ENCODE data around the gene CPM. TPM values are rescaled to one million over a fixed set of nuclear protein-coding genes. Genes with fewer than 3 reads are reported as not detected.

The CPM gene
- total RNA-seq, 1 donor from 2014 or later: 0.40 TPM

- no peak for DNase-seq (ENCODE audit: low read depth, low spot score)
These were observed 23.5 kb upstream of the CPM start for GRCh38 chr12:68956466-68956865.

GRCh38 chr12:68954811-68955210, 21.8 kb upstream of the CPM start:
- no peak for DNase-seq (ENCODE audit: low read depth, low spot score)

DNA sequence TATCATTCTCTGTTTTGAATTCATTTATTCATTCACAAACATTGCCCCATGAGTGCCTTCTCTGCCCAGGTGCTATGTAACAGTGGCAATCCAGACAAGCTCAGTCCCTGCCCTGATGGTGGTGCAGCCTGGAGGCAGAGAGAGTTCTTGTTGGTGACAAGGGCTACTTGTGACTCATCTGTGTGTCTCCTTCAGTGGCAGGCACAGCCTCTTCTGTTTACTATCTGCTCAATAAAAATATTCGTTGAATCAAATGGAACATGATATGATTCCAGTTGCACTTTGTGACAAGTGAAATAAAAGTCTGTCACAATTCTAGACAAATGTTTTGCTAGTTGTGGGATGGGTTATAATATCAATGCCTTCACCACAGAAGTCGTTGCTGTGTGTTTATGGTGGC, 20.6 kb upstream of the CPM start:
- no peak for DNase-seq (ENCODE audit: low read depth, low spot score)

GRCh38 chr12:68951652-68952051, 18.7 kb upstream of the CPM start:
- DNase-seq (ENCODE audit: low read depth, low spot score): no peak

DNA sequence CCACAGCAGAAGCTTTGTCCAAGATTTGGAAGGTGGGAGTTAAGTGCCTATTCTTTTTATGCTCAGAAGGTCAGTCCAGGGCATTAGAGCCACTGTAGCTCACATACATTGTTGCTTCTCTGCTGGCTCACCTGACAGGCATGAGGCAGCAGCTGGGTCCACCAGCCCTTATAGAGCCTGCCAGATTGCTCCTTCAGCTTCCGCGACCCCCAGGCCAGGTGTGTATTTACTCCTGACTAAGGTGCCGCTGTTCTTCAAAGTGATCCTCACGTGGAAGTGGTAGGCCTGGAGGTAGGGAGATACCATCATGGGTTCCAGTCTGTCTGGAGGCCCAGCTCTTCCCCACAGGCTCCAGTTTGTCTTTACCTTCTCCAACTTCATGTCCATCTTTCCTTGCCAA, 17.5 kb upstream of the CPM start:
- no peak for DNase-seq (ENCODE audit: low read depth, low spot score)

GRCh38 chr12:68945255-68945654, 12.3 kb upstream of the CPM start:
- DNase-seq (ENCODE audit: low read depth, low spot score): no peak

GRCh38 chr12:68944296-68945076, 11.5 kb upstream of the CPM start:
- DNase-seq (ENCODE audit: low read depth, low spot score): no peak

DNA sequence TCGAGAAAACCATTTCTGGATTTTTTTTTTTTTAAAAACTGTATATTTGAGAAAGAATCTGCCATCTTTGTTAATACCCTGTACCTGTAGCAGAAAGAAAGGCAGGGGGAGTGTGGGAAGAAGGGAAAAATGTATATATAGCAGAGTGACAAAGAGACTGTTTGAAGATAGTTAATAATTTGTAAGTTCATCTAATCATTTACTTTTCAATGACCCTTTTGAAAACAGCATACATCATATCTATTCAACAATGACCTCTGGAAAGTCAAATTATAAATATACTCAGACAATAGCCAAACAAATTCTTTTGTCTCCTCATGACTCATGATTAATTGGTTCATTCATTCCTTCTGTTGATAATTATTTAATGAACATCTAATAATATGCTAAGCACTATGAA, 10.9 kb upstream of the CPM start:
- no peak for DNase-seq (ENCODE audit: low read depth, low spot score)

DNA sequence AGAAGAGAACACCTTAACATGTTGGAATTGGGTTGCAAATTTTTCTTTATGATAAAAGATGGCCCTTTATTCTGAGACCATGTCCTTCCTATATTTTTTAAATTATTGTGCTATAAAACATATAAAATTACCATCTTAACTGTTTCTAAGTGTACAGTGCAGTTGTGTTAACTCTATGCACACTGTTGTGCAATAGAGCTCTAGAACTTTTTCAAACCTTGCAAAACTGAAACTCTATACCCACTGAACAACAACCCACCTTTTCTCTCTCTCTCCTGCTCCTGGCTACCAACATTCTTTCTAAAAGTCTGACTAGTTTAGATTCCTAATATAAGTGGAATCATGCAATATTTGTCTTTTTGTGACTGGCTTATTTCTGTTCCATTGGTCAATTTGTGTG, 7.8 kb upstream of the CPM start:
- no peak for DNase-seq (ENCODE audit: low read depth, low spot score)

- no peak for DNase-seq (ENCODE audit: low read depth, low spot score)
These were observed 6.5 kb upstream of the CPM start for GRCh38 chr12:68939505-68939904.

- DNase-seq (ENCODE audit: low read depth, low spot score): no peak
These were observed 1.4 kb upstream of the CPM start for GRCh38 chr12:68934392-68934791.

GRCh38 chr12:68932128-68932960, 627 bp downstream of the CPM start:
- no peak for DNase-seq (ENCODE audit: low read depth, low spot score)

DNA sequence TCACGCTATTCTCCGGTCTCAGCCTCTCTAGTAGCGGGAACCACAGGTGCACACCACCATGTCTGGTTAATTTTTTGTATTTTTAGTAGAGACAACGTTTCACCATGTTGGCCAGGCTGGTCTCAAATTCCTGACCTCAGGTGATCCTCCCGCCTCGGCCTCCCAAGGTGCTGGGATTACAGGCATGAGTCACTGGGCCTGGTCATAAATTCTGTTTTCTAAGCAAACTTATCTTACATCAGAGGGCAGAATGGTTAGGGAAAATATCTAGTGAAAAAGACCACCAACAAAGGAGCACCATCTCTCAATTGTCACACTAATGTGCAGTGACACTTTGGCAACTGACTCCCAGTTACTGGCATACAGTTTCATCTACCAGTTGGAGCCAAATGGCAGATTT, 2.8 kb downstream of the CPM start:
- DNase-seq (ENCODE audit: low read depth, low spot score): no peak

DNA sequence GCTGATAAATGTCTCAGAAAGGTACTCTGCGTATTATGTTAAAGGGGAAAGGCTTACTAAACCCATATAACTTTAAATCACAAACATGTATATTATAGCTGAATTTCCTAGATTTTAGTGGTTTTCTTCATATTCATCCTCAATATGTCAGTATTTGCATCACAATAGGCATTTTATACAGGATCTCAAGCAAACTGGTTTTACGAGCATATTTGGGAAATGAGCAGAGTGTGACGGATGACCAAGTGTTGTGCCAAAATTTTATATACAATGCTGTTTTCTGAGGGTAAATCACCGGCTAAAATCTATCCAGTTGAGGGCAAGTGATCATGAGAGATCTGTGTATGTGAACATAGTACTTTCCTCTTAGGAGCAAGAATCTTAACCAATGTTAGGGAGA, 8.4 kb downstream of the CPM start:
- DNase-seq (ENCODE audit: low read depth, low spot score): no peak

- DNase-seq (ENCODE audit: low read depth, low spot score): no peak
These were observed 13.3 kb downstream of the CPM start for GRCh38 chr12:68919581-68920239.

- no peak for DNase-seq (ENCODE audit: low read depth, low spot score)
These were observed 14.0 kb downstream of the CPM start for GRCh38 chr12:68918960-68919359.

DNA sequence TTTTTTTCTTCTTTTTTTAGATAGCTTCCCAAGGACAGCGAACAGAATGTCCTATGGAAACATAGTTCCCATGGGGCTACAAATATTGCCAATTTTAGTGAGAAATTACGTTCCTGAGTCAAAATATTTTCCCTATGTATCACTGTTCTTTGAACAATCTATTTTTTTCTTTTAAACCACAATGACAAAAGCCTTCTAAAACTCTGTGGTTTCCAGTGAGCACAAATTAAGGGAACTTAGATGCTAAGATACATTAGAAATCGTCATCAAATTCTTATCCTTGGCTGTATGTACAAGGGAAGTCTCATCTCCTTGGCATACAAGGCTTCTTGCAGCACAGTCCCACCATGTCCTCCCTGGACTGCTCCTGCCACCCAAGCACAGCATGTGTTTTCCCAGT, 17.9 kb downstream of the CPM start:
- DNase-seq (ENCODE audit: low read depth, low spot score): no peak

- no peak for DNase-seq (ENCODE audit: low read depth, low spot score)
These were observed 19.3 kb downstream of the CPM start for GRCh38 chr12:68913682-68914081.

DNA sequence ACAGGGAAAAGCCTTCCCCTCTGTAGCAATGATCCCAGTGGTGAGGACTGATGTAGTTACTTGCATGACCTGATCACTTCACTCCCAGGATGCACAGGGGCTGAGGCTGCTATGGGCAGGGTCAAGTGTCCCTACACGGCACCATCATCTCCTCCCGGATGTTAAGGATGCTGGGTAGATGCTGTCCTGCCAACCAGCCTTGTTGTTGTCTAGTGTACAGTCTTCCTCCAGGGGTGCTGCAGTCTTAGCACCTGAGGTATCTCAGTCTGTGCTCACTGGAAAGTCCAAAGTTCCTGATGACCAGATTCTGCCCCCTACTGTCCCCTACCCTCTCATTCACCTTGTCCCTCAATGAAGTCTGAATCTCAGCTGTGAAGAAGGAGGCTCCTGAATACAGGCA, 20.1 kb downstream of the CPM start:
- DNase-seq (ENCODE audit: low read depth, low spot score): no peak

- DNase-seq (ENCODE audit: low read depth, low spot score): no peak
These were observed 21.7 kb downstream of the CPM start for GRCh38 chr12:68911197-68911718.

- no peak for DNase-seq (ENCODE audit: low read depth, low spot score)
These were observed 22.8 kb downstream of the CPM start for GRCh38 chr12:68910128-68910527.

GRCh38 chr12:68908076-68908475, 24.9 kb downstream of the CPM start:
- DNase-seq (ENCODE audit: low read depth, low spot score): no peak

Data from pulmonary artery endothelial cell (primary cell).